ENCODE measurements around the gene ADCY2.

ADCY2 gene

GRCh38 chr5:7742241-7742656, 346.3 kb downstream of the ADCY2 start:
- H3K36me3 Mint-ChIP-seq (ENCODE audit: low read depth) = peaks cover 17% of the 10 kb centered on the region
- no peaks in the 10 kb centered on the region for H3K9me3 Mint-ChIP-seq
- peaks cover 17% of the 10 kb centered on the region for H3K4me1 Mint-ChIP-seq
- TF ChIP-seq, protein P1, sequence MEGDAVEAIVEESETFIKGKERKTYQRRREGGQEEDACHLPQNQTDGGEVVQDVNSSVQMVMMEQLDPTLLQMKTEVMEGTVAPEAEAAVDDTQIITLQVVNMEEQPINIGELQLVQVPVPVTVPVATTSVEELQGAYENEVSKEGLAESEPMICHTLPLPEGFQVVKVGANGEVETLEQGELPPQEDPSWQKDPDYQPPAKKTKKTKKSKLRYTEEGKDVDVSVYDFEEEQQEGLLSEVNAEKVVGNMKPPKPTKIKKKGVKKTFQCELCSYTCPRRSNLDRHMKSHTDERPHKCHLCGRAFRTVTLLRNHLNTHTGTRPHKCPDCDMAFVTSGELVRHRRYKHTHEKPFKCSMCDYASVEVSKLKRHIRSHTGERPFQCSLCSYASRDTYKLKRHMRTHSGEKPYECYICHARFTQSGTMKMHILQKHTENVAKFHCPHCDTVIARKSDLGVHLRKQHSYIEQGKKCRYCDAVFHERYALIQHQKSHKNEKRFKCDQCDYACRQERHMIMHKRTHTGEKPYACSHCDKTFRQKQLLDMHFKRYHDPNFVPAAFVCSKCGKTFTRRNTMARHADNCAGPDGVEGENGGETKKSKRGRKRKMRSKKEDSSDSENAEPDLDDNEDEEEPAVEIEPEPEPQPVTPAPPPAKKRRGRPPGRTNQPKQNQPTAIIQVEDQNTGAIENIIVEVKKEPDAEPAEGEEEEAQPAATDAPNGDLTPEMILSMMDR (IDR thresholded peaks at IDR 0.05) = no peak
- no peak overlapping the region for H3K4me3 Mint-ChIP-seq
- no peak for DNase-seq
- H3K27ac Mint-ChIP-seq = no peak overlapping the region
- H3K27me3 Mint-ChIP-seq (ENCODE audit: low read depth, poor library complexity) = peaks cover 3% of the 10 kb centered on the region

- Mint-ChIP-seq H3K4me3 (no peak overlapping the region), H3K36me3 (ENCODE audit: low read depth) (peaks cover 31% of the 10 kb centered on the region), H3K4me1 (peaks cover 19% of the 10 kb centered on the region), H3K9me3 (no peaks in the 10 kb centered on the region), H3K27me3 (ENCODE audit: low read depth, poor library complexity) (peaks cover 3% of the 10 kb centered on the region), H3K27ac (peak overlapping the region; percentile 97)
- DNase-seq = peak; percentile 88
- TF ChIP-seq, protein P1 (IDR thresholded peaks at IDR 0.05) = peak; percentile 95
Observed at GRCh38 chr5:7745882-7746610, 350.1 kb downstream of the ADCY2 start.

DNA sequence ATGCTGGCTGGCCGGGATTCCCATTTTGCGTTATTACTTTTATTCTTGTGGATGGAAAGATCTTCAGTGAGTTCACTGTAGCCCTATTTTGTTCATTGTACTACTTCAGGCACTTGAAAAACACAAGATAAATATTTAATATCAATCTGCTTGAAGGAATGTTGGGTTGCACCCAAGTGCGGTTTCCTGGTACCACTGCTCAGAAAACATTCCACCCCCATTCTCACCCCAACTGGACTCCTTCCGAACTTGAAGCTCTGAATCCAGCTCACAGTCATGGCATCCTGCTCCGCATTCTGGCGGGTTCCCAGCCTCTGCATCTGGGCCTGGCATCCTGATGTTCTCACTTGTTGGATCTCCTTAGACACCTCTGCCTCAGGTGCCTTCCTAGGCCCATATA, 351.8 kb downstream of the ADCY2 start:
- TF ChIP-seq, protein P1 (IDR thresholded peaks at IDR 0.05) = no peak
- Mint-ChIP-seq H3K27me3 (ENCODE audit: low read depth, poor library complexity) (peaks cover 3% of the 10 kb centered on the region), H3K27ac (no peak overlapping the region), H3K4me1 (peaks cover 19% of the 10 kb centered on the region), H3K9me3 (no peaks in the 10 kb centered on the region), H3K36me3 (ENCODE audit: low read depth) (peaks cover 31% of the 10 kb centered on the region), H3K4me3 (no peak overlapping the region)
- no peak for DNase-seq

DNA sequence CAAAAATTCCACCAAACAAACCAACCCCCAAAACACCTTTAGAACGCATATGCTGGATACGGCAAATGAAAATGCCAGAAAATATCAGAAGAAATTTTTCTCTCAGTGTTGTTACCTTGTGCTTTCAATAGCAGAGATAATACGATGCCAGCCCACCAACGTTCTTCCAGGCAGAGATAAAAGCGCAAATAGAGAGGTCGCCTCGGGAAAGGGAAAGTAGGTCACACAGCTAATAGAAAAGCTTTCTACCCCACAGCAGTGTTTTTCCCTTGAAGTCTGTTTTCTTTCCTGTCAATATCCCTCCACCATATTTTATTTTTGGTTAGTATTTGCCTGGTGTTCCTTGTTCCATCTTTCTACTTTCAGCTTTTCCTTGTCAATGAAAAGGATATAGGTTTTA, 353.7 kb downstream of the ADCY2 start:
- TF ChIP-seq, protein P1 (IDR thresholded peaks at IDR 0.05) = no peak
- Mint-ChIP-seq H3K36me3 (ENCODE audit: low read depth) (peaks cover 36% of the 10 kb centered on the region), H3K9me3 (no peaks in the 10 kb centered on the region), H3K4me3 (no peak overlapping the region), H3K27ac (no peak overlapping the region), H3K4me1 (peaks cover 20% of the 10 kb centered on the region), H3K27me3 (ENCODE audit: low read depth, poor library complexity) (no peaks in the 10 kb centered on the region)
- no peak for DNase-seq

DNA sequence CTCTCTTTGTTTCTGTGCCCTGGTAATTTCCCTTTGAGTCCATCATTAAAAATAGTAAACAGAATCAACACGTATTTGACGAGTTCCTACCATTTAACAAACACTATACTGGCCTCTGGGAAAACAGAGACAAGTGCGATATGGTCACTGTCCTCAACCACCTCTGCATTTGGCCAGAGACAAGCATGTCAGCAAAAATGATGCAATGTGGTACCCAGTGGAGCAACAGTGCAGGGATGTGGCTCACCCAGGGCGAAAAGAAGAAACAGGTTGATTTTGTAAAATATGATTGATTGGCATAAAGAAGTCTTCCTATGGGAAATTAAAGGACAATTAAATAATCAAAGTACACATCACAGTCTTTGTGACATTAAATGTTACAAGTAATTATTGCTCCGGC, 355.9 kb downstream of the ADCY2 start:
- peaks cover 50% of the 10 kb centered on the region for H3K36me3 Mint-ChIP-seq (ENCODE audit: low read depth)
- H3K4me1 Mint-ChIP-seq = peaks cover 27% of the 10 kb centered on the region
- no peak overlapping the region for H3K27ac Mint-ChIP-seq
- no peak overlapping the region for H3K4me3 Mint-ChIP-seq
- H3K27me3 Mint-ChIP-seq (ENCODE audit: low read depth, poor library complexity) = peaks cover 3% of the 10 kb centered on the region
- TF ChIP-seq, protein P1 (IDR thresholded peaks at IDR 0.05) = no peak
- DNase-seq = no peak
- no peaks in the 10 kb centered on the region for H3K9me3 Mint-ChIP-seq

- Mint-ChIP-seq H3K27me3 (ENCODE audit: low read depth, poor library complexity) (peaks cover 3% of the 10 kb centered on the region), H3K9me3 (no peaks in the 10 kb centered on the region), H3K4me3 (no peak overlapping the region), H3K27ac (no peak overlapping the region), H3K36me3 (ENCODE audit: low read depth) (peaks cover 48% of the 10 kb centered on the region), H3K4me1 (peaks cover 23% of the 10 kb centered on the region)
- DNase-seq = no peak
- TF ChIP-seq, protein P1 (IDR thresholded peaks at IDR 0.05) = no peak
Observed at GRCh38 chr5:7753181-7753580, 357.2 kb downstream of the ADCY2 start.
